NCI-H2081 (cell line): ENCODE measurements around the gene ANO7.
"Not testable (repeated sequence)": the region's sequence is repeated elsewhere in the genome, so short reads cannot be mapped to it uniquely, and the experiment has no call there.

ENCODE experiments used
- DNase-seq, 2 experiments: peaks; one replicate each; lab custom pipeline; 2025; lab: John Stamatoyannopoulos, UW

The ANO7 gene

GRCh38 chr2:241190291-241190981, 2.0 kb downstream of the ANO7 start:
- DNase-seq, result no peak

GRCh38 chr2:241191081-241191480, 2.6 kb downstream of the ANO7 start:
- DNase-seq, result no peak

- no peak for DNase-seq
Measured at GRCh38 chr2:241193271-241193670, 4.8 kb downstream of the ANO7 start.

- no peak for DNase-seq
Measured at GRCh38 chr2:241194811-241195210, 6.3 kb downstream of the ANO7 start.

- no peak for DNase-seq
Measured at GRCh38 chr2:241195506-241196130, 7.1 kb downstream of the ANO7 start.

GRCh38 chr2:241197246-241197645, 8.8 kb downstream of the ANO7 start:
- not testable (repeated sequence) for DNase-seq

- DNase-seq, result no peak
Measured at GRCh38 chr2:241197947-241198346, 9.5 kb downstream of the ANO7 start.

GRCh38 chr2:241198381-241199279, 10.2 kb downstream of the ANO7 start:
- no peak for DNase-seq

- no peak for DNase-seq
Measured at GRCh38 chr2:241199286-241199685, 10.8 kb downstream of the ANO7 start.

- no peak for DNase-seq
Measured at GRCh38 chr2:241199897-241200821, 11.7 kb downstream of the ANO7 start.

GRCh38 chr2:241200822-241201395, 12.4 kb downstream of the ANO7 start:
- no peak for DNase-seq

- no peak for DNase-seq
Measured at GRCh38 chr2:241201445-241202267, 13.2 kb downstream of the ANO7 start.

- no peak for DNase-seq
Measured at GRCh38 chr2:241202268-241202585, 13.8 kb downstream of the ANO7 start.

- no peak for DNase-seq
Measured at GRCh38 chr2:241202681-241203080, 14.2 kb downstream of the ANO7 start.

- no peak for DNase-seq
Measured at GRCh38 chr2:241203218-241204009, 14.9 kb downstream of the ANO7 start.

GRCh38 chr2:241204010-241204384, 15.5 kb downstream of the ANO7 start:
- DNase-seq, result no peak

- DNase-seq, result no peak
Measured at GRCh38 chr2:241204490-241204889, 16.0 kb downstream of the ANO7 start.

GRCh38 chr2:241205086-241205485, 16.6 kb downstream of the ANO7 start:
- DNase-seq, result no peak

- no peak for DNase-seq
Measured at GRCh38 chr2:241207151-241207550, 18.7 kb downstream of the ANO7 start.

- no peak for DNase-seq
Measured at GRCh38 chr2:241207641-241208040, 19.2 kb downstream of the ANO7 start.
